Right cardiac atrium (tissue), 5 donors: ENCODE results near the gene TP63. TPM values are rescaled to one million over a fixed set of nuclear protein-coding genes. Genes with fewer than 3 reads are reported as not detected.
"Not testable (repeated sequence)": the region's sequence is repeated elsewhere in the genome, so short reads cannot be mapped to it uniquely, and the experiment has no call there.

Source experiments
- ATAC-seq, 2 donors: fragments of 200-7000 bp; cut with Tn5 transposase; one replicate each; pipeline versions ENCODE4 v1.8.0 to v1.9.1; 2020; ENCODE audit warnings: moderate library complexity in 2 of 2, mild to moderate bottlenecking in 1 of 2
- DNase-seq, 3 donors: peaks; one replicate each; pipeline ENCODE4 v3.0.0-alpha.2; 2020
- H3K27ac ChIP-seq: one replicate; pipeline ENCODE4 v1.5.1; 2013; ENCODE audit warnings: mild to moderate bottlenecking, low read length, control low read depth, moderate library complexity
- H3K27me3 ChIP-seq: one replicate; pipeline ENCODE4 v1.6.1; 2013; ENCODE audit not compliant: control insufficient read depth, insufficient read depth
- H3K4me1 ChIP-seq: one replicate; pipeline ENCODE4 v1.6.1; 2013; ENCODE audit warnings: low read length; ENCODE audit not compliant: control insufficient read depth, insufficient read depth
- H3K4me3 ChIP-seq: one replicate; pipeline ENCODE4 v1.5.1; 2013; ENCODE audit warnings: low read length, control low read depth
- H3K9me3 ChIP-seq: one replicate; pipeline ENCODE4 v1.6.1; 2013; ENCODE audit warnings: low read length; ENCODE audit not compliant: control insufficient read depth
- WGBS: extraction: QIAGEN DNeasy Blood & Tissue Kit; methylation state at CpG from one replicate; pipeline ENCODE4 v1.1.7; 2013; 5-methylcytosine and 5-hydroxymethylcytosine counted together
- intact Hi-C, 4 donors: fragments of 100-400 bp; cut with DNase I; formaldehyde crosslinking; loops; one replicate each; pipeline versions ENCODE4 v1.11.0 to v1.14.0; 2022 to 2023
- polyA plus RNA-seq: library from polyadenylated mRNA; stranded (reverse); fragments of 200-250 nt; gene quantifications from one replicate; pipeline ENCODE4 v1.2.3, GENCODE V29; 2013
- total RNA-seq, 4 donors: library from RNA; stranded (reverse); fragmentation: NEBNext Ultra II Directional; extraction: Animal tissue kit (Norgen Biotek cat#: 25700); gene quantifications; one replicate each; pipeline ENCODE4 v1.2.1, GENCODE V29; 2021
- donor health status: healthy with polysubstance abuse.
- donor health status: DM: no; HTN: yes; CAD: no.
- donor health status: DM: no; HTN: no; CAD: no.
- donor health status: DM: no; HTN: yes; CAD: no; lungs with severe emphysema.
- donor health status: DM: yes; HTN: yes; CAD: no.

TP63 gene
- total and polyA plus RNA-seq, 5 donors, result 0.25 to 0.71 (median 0.56) TPM

DNA sequence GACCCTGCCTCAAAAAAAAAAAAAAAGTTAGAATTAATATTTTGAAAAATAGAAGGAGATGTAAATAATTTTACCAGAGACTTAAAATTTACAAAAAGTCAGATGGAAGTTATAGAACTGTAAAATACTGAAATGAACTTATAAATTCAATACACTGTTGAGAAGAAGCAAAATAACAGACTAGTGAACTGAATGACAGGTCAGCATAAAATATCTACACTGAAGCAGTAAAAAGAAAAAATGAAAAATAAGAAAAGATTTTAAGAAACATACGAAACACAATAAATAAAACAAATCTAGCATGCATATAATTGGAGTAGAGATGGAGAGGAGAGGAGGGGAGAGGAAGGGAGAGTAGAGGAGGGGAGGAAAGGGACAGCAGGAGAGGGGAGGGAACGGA lies 33.3 kb upstream of the TP63 start:
- Histone ChIP-seq H3K9me3 (no peaks in the 10 kb centered on the region), H3K27ac (no peak overlapping the region), H3K4me3 (no peak overlapping the region), H3K27me3 (no peaks in the 10 kb centered on the region), H3K4me1 (no peaks in the 10 kb centered on the region)
- intact Hi-C loops, result no loop called here
- ATAC-seq (no peak), DNase-seq (no peak)
- 85% methylated on average over 2 of the region's 2 CpGs for WGBS

DNA sequence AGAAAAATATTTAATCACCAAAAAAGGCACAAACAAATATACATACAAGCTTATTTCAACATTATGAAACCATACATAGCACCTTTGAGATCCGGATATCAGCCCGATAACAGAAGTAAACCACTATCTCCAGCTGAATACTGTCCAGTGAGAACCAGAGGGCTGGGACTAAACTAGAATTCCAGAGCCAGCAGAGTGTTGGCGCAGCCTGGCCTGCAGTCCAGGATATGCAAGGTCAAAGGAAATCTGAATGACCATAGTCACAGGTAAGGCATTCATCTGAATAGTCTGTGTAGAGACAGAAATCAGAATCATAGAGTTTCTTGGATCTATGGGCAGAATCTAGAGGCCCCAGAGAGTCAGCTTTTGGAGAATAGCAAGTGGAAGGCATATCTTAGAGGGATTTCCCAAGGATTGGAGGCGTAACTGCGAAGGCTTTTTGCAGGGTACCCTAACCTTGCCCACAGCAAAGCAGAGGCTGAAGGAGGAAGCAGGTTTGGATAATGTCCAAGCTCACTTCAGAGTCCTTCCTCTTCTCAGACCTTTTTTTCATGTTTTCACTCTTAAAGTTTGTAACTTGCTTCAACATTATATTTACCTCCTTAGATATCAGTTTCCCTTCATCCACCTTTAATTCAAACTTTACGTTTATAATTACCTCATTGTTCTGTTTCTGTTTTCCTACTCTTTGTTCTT lies 32.5 kb upstream of the TP63 start:
- Histone ChIP-seq H3K27ac (no peak overlapping the region), H3K4me1 (no peaks in the 10 kb centered on the region), H3K4me3 (no peak overlapping the region), H3K27me3 (no peaks in the 10 kb centered on the region), H3K9me3 (no peaks in the 10 kb centered on the region)
- 80% methylated on average over 6 of the region's 6 CpGs for WGBS
- DNase-seq (no peak), ATAC-seq (no peak)
- intact Hi-C loops, result no loop called here

DNA sequence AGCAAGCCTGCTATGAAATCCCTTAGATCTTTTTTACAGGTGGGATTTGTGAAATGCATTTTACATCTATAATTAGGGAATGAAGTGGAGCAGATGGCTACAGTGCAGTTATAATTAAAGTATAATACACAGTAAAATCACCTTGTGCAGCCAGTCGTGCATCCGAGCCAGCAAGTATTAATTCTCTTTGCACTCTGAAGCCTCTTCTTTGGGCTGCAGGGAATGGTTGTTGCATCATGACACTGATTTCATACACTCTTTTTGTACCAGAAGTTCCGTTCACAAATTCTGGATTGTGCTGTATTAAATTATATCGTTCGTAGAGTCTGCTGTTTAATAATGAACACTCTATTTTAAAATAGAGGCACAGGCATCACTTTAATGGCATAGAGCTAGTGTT lies 28.7 kb upstream of the TP63 start:
- Histone ChIP-seq H3K4me1 (no peaks in the 10 kb centered on the region), H3K27me3 (no peaks in the 10 kb centered on the region), H3K27ac (no peak overlapping the region), H3K4me3 (no peak overlapping the region), H3K9me3 (no peaks in the 10 kb centered on the region)
- WGBS, result 92% methylated on average over 5 of the region's 5 CpGs
- DNase-seq (no peak), ATAC-seq (no peak)
- intact Hi-C loops, result no loop called here

GRCh38 chr3:189605717-189606116 lies 25.5 kb upstream of the TP63 start:
- Histone ChIP-seq H3K27ac (no peak overlapping the region), H3K4me1 (no peaks in the 10 kb centered on the region), H3K4me3 (no peak overlapping the region), H3K27me3 (no peaks in the 10 kb centered on the region), H3K9me3 (no peaks in the 10 kb centered on the region)
- ATAC-seq, result no peak
- intact Hi-C loops, result no loop called here
- no peak for DNase-seq
- WGBS, result 97% methylated on average over 2 of the region's 2 CpGs

GRCh38 chr3:189606774-189607173 lies 24.4 kb upstream of the TP63 start:
- DNase-seq (no peak), ATAC-seq (no peak)
- H3K4me1 ChIP-seq, result no peaks in the 10 kb centered on the region
- no peaks in the 10 kb centered on the region for H3K9me3 ChIP-seq
- WGBS, result 97% methylated on average over 4 of the region's 4 CpGs
- no peak overlapping the region for H3K4me3 ChIP-seq
- H3K27ac ChIP-seq, result no peak overlapping the region
- H3K27me3 ChIP-seq, result no peaks in the 10 kb centered on the region
- intact Hi-C loops, result no loop called here

GRCh38 chr3:189612641-189613040 lies 18.5 kb upstream of the TP63 start:
- DNase-seq, H3K4me1 ChIP-seq, H3K9me3 ChIP-seq, ATAC-seq, H3K27ac ChIP-seq, intact Hi-C loops, H3K4me3 ChIP-seq, H3K27me3 ChIP-seq: not testable (repeated sequence)
- WGBS, result 36% methylated on average over 2 of the region's 2 CpGs

GRCh38 chr3:189613122-189613521 lies 18.1 kb upstream of the TP63 start:
- H3K27ac ChIP-seq, result no peak overlapping the region
- H3K27me3 ChIP-seq, result no peaks in the 10 kb centered on the region
- WGBS, result 98% methylated on average over 1 of the region's 1 CpG
- intact Hi-C loops, result no loop called here
- H3K4me3 ChIP-seq, result no peak overlapping the region
- no peak for ATAC-seq
- no peak for DNase-seq
- H3K4me1 ChIP-seq, result no peaks in the 10 kb centered on the region
- H3K9me3 ChIP-seq, result no peaks in the 10 kb centered on the region

DNA sequence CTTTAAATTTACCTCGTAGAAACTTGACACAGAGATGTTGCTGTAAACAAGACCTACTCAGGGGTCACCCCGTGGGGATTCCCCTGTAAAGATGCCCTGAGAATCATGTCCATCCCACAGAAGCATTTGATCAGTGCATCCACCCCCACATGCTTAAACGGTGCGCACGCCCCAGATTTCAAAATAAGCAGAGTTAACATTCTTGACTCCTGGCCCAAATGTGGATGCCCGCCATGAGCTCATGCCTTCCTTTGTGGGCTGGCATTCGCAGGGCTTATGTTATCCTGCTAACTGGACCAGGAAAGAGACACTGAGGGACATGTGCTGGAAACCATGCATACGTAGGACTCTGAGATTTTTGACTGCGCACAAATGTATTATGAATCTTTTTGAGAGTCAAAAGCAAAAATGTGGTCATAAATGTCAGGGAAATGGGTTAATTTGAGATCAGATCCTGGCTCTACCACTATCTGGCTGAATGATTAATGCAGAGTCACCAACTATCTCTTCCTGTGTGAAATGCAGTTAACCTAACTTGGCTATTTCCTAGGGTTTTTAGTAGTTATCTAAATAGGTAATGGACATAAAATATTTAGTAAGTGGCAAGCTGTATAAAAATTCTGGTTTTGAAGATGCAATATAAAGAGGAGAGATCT lies 9.1 kb upstream of the TP63 start:
- H3K4me1 ChIP-seq, result no peaks in the 10 kb centered on the region
- ATAC-seq, result no peak
- intact Hi-C loops, result no loop called here
- no peaks in the 10 kb centered on the region for H3K9me3 ChIP-seq
- H3K27me3 ChIP-seq, result no peaks in the 10 kb centered on the region
- no peak overlapping the region for H3K27ac ChIP-seq
- no peak overlapping the region for H3K4me3 ChIP-seq
- DNase-seq, result no peak
- 86% methylated on average over 9 of the region's 9 CpGs for WGBS

DNA sequence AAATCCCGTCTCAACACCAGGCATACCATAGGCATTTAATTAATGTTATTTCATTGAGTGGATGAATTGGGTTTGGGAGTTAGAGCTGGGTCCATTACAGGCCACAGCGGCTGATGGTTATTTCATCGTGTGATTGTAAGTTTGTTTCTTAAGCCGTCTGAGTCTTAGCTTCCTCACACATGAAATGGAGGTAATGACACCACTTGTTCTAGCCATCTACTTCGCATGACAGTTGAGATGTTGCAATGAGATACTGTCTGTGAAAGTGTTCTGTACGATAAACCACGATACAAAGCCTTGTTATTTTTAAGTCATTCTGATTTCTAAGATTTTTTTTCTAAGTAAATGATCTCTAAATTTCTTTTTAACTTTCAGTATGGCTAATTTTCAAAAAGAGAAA lies 8.6 kb upstream of the TP63 start:
- no peak overlapping the region for H3K27ac ChIP-seq
- no peak for DNase-seq
- no peaks in the 10 kb centered on the region for H3K4me1 ChIP-seq
- intact Hi-C loops, result no loop called here
- no peaks in the 10 kb centered on the region for H3K9me3 ChIP-seq
- H3K27me3 ChIP-seq, result no peaks in the 10 kb centered on the region
- ATAC-seq, result no peak
- WGBS, result 81% methylated on average over 7 of the region's 7 CpGs
- no peak overlapping the region for H3K4me3 ChIP-seq

- H3K27me3 ChIP-seq, result no peaks in the 10 kb centered on the region
- H3K4me1 ChIP-seq, result no peaks in the 10 kb centered on the region
- DNase-seq, result no peak
- no peaks in the 10 kb centered on the region for H3K9me3 ChIP-seq
- H3K4me3 ChIP-seq, result no peak overlapping the region
- intact Hi-C loops, result no loop called here
- no peak overlapping the region for H3K27ac ChIP-seq
- WGBS, result 84% methylated on average over 1 of the region's 1 CpG
- no peak for ATAC-seq
Measured at GRCh38 chr3:189624130-189624529, 7.1 kb upstream of the TP63 start.

DNA sequence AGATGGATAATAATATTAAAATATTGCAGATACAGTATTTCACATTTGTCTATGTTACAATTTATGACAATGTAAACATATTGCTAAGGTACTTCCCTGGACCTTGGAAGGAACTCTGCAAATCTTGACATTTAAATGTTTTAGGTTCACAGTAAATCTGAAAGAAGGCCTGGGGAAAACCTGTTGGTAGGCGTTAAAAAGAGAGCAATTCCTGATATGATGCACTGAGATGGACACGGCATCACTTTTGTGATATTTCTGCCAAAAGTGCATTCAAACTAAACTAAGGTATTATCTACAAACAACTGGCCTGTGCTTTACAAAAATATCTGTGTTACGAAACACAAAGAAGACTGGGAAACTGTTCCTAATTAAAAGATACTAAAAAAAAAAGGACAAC lies 6.1 kb upstream of the TP63 start:
- no peak for DNase-seq
- H3K9me3 ChIP-seq, result no peaks in the 10 kb centered on the region
- no peak overlapping the region for H3K27ac ChIP-seq
- 78% methylated on average over 3 of the region's 3 CpGs for WGBS
- no peaks in the 10 kb centered on the region for H3K27me3 ChIP-seq
- no peaks in the 10 kb centered on the region for H3K4me1 ChIP-seq
- ATAC-seq, result no peak
- no peak overlapping the region for H3K4me3 ChIP-seq
- intact Hi-C loops, result no loop called here

- no peak for ATAC-seq
Measured at GRCh38 chr3:189625572-189625971, 5.6 kb upstream of the TP63 start.

More at GRCh38 chr3:189625572-189625971, 5.6 kb upstream of the TP63 start:
- H3K9me3 ChIP-seq, result no peaks in the 10 kb centered on the region
- no peaks in the 10 kb centered on the region for H3K27me3 ChIP-seq
- H3K4me1 ChIP-seq, result no peaks in the 10 kb centered on the region
- intact Hi-C loops, result no loop called here
- DNase-seq, result no peak
- H3K27ac ChIP-seq, result no peak overlapping the region
- H3K4me3 ChIP-seq, result no peak overlapping the region
- WGBS, result 2% methylated on average over 2 of the region's 2 CpGs
